ENCODE results near the gene MMP17.

The MMP17 gene

DNA sequence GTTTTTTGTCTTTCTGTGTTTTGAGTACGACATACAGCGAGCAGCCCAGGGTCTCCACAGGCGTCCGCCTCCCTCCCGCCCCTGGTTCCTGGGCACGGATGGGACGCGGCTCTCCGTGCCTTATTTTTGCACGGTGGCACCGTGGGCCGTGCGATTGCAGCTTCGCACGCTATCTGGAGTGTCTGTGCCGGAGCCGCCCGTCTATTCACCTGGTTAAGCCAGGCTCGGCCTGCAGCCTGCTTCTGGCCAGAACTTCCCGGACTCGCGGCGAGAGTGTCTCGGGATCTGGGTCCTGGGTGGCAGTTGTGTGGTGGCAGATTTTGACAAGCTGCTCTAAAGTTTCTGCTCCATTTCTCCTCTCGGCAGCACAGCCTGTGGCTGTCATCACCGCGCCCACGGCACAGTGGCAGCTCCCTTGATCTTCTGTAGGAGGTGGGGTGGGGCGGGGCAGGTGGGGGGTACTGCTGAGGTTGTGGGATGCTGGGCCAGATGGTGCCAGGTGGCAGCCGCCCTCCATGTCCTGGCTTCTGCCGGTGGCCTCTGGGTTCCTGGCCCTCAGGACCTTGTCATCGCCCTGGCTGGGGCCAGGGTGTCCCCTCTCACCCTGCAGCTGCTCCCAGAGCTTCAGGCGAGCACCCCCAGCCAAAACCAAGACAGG, 2.9 kb downstream of the MMP17 start:
- no peak for DNase-seq

GRCh38 chr12:131831635-131832041, 3.4 kb downstream of the MMP17 start:
- no peak for DNase-seq

GRCh38 chr12:131832321-131833231, 4.4 kb downstream of the MMP17 start:
- DNase-seq: no peak

- DNase-seq: no peak
Measured at GRCh38 chr12:131833288-131833895, 5.2 kb downstream of the MMP17 start.

- no peak for DNase-seq
Measured at GRCh38 chr12:131833896-131834641, 5.9 kb downstream of the MMP17 start.

DNA sequence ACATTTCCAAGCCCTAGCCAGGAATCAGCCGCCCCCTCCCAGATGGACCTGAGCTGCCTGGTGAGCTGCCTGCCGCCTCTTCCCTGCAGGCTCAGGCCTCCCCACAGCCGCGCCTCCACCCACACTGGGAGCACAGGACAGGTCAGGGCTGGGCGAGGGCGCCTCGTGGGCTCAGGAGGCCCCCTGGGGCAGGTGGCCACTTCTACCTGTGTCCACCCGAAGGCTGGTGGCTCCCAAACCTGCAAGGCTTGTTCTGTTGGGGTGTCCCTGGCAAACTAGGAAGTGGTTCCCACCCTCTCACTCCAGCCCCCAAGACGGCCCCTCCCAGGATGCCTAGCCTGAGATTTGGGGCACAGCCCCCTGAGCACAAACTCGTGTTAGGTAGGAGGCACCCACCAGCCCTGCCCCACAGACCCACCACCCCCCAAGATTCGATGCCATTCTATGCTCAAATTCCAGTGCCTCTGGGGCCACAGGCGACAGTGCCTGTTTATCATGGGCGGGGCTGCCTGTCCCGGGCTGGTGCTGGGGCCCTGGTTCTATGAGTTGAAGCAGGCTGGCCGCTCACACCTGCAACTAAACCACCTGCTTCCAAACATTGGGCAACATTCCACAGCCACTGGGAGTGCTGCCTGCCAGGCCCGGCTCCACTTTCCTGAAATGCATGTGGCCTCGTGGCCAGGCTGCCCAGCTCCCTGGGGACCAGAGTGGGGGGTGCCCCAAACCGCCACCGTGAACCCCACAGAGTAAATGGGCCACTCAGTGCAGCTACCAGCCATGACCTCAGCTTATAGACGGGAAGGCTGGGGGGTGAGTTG, 6.8 kb downstream of the MMP17 start:
- DNase-seq: no peak

DNA sequence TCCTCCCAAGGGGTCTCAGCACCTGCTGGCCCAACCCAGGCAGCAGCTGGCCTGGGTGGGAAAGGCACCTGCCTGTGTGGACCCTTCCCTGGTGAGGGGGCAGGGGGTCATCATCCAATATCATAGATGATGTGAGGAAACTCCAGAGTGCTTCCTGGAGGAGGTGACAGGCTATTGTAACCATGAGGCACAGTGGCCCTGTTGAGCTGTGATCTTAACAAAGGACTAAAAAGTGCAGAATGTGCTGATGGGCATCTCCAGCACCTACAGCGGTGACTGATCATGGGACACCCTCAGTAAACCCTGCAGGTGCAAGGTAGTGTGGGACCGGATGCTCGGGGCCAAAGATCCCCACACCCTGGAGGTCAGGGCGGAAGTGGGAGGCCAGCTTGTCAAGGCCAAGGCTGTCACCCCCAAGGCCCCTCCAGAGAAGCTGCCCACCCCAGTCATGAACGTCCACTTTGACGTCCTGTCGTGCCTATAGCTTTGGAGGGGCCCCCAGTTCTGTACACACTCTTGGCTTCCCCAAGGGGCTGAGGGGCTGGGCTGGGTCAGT, 7.5 kb downstream of the MMP17 start:
- DNase-seq: no peak

- no peak for DNase-seq
Measured at GRCh38 chr12:131836193-131836592, 8.0 kb downstream of the MMP17 start.

- DNase-seq: no peak
Measured at GRCh38 chr12:131836714-131837397, 8.7 kb downstream of the MMP17 start.

GRCh38 chr12:131840643-131841416, 12.6 kb downstream of the MMP17 start:
- no peak for DNase-seq

- no peak for DNase-seq
Measured at GRCh38 chr12:131841547-131841946, 13.4 kb downstream of the MMP17 start.

GRCh38 chr12:131842169-131842568, 14.0 kb downstream of the MMP17 start:
- DNase-seq: no peak

- DNase-seq: no peak
Measured at GRCh38 chr12:131843527-131843926, 15.3 kb downstream of the MMP17 start.

GRCh38 chr12:131844140-131844539, 15.9 kb downstream of the MMP17 start:
- no peak for DNase-seq

- no peak for DNase-seq
Measured at GRCh38 chr12:131844656-131845055, 16.5 kb downstream of the MMP17 start.

DNA sequence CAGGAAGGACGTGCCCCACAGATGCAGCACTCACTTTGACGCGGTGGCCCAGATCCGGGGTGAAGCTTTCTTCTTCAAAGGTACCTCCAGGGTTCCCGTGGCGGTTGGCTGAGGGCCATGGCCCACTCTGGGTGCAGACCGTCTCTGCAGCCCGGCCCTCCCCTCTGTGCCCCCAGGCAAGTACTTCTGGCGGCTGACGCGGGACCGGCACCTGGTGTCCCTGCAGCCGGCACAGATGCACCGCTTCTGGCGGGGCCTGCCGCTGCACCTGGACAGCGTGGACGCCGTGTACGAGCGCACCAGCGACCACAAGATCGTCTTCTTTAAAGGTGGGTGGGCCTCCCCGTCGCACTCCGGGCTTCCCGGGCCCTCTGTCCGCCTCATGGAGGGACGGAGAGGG, 16.9 kb downstream of the MMP17 start:
- DNase-seq: no peak

DNA sequence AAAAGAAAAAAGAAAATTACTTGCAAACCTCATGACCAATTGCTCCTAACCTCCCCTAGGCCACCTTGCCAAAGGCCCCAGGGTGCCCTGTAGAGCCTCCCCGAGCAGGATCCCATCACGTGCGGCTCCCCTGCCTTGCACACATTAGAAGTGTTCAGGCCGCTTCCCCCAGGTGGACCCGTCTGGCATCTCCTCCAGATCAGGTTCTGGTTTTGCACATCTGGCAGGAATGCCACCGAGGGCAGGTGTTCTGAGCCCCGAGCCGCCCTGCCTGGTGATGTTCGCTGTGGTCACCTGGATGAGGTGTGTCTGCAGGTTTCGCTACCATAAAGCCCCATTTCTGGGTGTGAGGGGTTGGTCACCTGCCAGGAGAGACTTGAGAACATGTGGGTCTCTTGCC, 19.3 kb downstream of the MMP17 start:
- no peak for DNase-seq

DNA sequence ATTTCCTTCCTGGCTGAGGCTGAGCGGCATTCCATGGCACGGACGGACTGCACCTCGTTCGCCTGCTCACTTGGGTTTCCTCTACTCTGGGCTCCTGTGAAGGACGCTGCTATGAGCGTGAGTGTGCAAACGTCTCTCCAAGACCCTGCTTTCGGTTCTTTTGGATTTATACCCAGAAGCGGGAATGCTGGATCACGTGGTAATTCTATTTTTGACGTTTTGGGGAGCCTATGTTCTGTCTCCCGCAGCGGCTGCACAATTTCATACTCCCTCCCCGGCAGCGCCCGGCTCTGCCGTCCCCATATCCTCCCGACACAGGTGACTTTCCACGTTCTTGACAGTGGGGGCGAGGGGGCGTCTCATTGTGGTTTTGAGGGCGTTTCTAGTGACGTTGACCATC, 20.6 kb downstream of the MMP17 start:
- DNase-seq: no peak

- DNase-seq: no peak
Measured at GRCh38 chr12:131849700-131850553, 21.7 kb downstream of the MMP17 start.

Data from NCI-H187 treated with DMSO at 0.1 percent for 48 hours (cell line).